ENCODE measurements around the gene EIF5B.

Gene EIF5B

GRCh38 chr2:99424371-99424770, 87.2 kb downstream of the EIF5B start:
- H3K4me3 ChIP-seq (ENCODE audit: low read depth, low read length) = no peak overlapping the region
- no peak for TF ChIP-seq CTCF (IDR thresholded peaks at IDR 0.05; ENCODE audit: borderline replicate concordance, insufficient read depth, low read depth, low read length)

- no peak overlapping the region for H3K4me3 ChIP-seq (ENCODE audit: low read depth, low read length)
- no peak for TF ChIP-seq CTCF (IDR thresholded peaks at IDR 0.05; ENCODE audit: borderline replicate concordance, insufficient read depth, low read depth, low read length)
Observed at GRCh38 chr2:99425022-99425421, 87.8 kb downstream of the EIF5B start.

DNA sequence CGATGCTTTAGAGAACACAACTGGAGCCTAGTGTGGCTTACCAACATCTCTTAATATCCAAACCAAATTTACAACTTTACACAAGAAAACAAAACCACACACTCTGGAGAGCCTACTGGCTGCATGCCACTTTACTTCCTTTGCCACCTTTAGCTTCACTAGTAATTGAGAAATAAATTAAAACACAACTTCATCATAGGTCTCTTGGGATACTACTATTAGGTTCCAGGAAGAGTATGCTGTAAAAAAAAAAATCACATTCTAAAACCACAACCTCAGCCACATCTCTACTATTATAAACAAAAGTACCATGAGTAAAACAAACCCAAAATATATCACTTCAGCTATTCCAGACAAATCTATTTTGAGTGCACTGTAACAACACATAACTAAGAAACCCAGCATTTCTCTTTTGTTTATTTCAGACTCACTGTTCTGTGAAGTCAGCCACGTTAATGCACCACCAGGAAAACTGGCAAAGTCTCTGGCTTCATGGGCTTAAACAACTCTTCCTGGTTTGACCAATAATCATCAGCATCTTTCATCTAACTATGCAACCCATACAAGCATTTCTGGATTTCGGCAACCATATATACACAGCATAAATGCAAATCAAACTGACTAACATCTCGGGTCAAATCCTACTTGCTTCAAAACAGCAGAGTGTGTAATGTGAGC, 93.6 kb downstream of the EIF5B start:
- no peak for TF ChIP-seq CTCF (IDR thresholded peaks at IDR 0.05; ENCODE audit: borderline replicate concordance, insufficient read depth, low read depth, low read length)
- H3K4me3 ChIP-seq (ENCODE audit: low read depth, low read length) = no peak overlapping the region

DNA sequence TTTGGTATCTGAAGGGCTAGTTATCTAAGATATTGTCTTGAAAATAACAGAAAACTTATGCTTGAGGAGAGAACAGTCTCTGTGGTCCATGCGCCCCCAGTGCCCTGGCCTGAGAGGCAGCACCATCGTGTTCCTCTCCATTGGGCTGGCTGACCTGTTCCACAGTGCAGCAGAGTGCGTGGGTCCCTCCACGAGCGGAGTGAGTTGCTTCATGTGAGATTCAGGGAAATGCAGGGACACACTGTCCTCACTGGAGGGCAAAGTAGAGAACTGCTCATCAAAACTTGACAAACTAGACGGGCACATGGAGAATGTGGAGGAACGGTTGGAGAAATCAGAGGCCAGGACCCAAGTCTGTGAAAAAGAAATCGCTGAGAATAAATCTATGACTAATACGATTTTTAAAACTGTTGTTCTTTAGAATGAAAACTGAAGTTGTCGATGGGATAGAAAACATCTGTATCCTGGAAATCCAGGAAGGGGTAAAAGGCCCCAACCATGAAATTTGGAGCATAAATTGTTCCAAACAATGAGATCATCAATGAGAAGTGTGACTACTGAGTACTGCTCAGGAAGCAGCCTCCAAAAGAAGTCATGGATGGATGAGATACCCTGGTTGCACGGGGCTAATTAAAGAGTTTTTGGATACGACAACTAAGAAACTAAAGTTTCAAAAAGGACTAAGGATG, 94.5 kb downstream of the EIF5B start:
- no peak for TF ChIP-seq CTCF (IDR thresholded peaks at IDR 0.05; ENCODE audit: borderline replicate concordance, insufficient read depth, low read depth, low read length)
- H3K4me3 ChIP-seq (ENCODE audit: low read depth, low read length) = no peak overlapping the region

DNA sequence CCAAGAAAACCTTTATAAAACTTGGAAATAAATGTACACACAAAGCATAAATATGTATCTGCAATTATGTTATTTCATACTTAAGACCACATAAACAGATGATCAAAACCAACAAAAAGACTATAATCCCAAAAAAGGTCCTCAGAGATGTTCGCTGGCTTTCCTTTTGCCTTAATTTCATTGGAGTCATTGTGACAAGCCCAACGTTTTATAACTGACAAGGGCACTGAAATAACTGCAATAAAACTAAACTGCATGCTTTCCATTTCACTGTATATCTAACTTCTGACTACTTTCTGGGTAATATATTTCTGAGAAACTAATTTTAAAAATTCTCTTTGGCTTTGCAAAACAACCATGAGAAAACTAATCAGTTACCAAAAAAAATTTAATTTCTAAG, 96.2 kb downstream of the EIF5B start:
- TF ChIP-seq CTCF (IDR thresholded peaks at IDR 0.05; ENCODE audit: borderline replicate concordance, insufficient read depth, low read depth, low read length) = no peak
- H3K4me3 ChIP-seq (ENCODE audit: low read depth, low read length) = no peak overlapping the region

DNA sequence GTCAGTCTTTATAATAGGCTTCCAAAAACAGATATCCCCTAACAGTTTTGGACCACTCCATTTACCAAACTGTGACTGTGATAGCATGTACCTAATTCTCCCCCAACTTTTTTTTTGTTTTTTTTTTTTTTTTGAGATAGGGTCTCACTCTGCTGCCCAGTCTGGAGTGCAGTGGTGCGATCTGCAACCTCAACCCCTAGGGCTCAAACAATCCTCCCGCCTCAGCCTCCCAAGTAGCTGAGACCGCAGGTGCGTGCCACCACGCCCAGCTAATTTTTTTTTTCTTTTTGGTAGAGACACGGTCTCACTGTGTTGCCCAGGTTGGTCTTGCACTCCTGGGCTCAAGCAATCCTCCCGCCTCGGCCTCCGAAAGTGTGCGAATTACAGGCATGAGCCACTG, 99.7 kb downstream of the EIF5B start:
- TF ChIP-seq CTCF (IDR thresholded peaks at IDR 0.05; ENCODE audit: borderline replicate concordance, insufficient read depth, low read depth, low read length) = no peak
- H3K4me3 ChIP-seq (ENCODE audit: low read depth, low read length) = no peak overlapping the region

- H3K4me3 ChIP-seq (ENCODE audit: low read depth, low read length) = no peak overlapping the region
- no peak for TF ChIP-seq CTCF (IDR thresholded peaks at IDR 0.05; ENCODE audit: borderline replicate concordance, insufficient read depth, low read depth, low read length)
Observed at GRCh38 chr2:99439971-99440505, 102.8 kb downstream of the EIF5B start.

All from GM12875 (cell line).